IMR-90 (cell line): Measurements from ENCODE around the gene PKNOX1. TPM values are rescaled to one million over a fixed set of nuclear protein-coding genes. Genes with fewer than 3 reads are reported as not detected.

Source experiments
- ATAC-seq: fragments of 200-7000 bp; cut with Tn5 transposase; 2 replicates; pipeline ENCODE4 v1.9.1; 2020; ENCODE audit warnings: low read depth, mild to moderate bottlenecking, moderate library complexity
- BruUV-seq: library from RNA; stranded (reverse); fragments of 400-500 nt; replicated peaks from 2 replicates; lab custom pipeline; 2021; lab: Mats Ljungman, UMichigan
- CTCF ChIA-PET: fragments of 300-600 bp; formaldehyde crosslinking; extraction: SDS; loops from one replicate; lab custom pipeline; 2021; ENCODE audit warnings: antibody characterized with exemption; lab: Yijun Ruan, JAX
- POLR2A ChIA-PET: fragments of 300-600 bp; sonication (Branson Sonifier 250); formaldehyde crosslinking; loops from one replicate; lab custom pipeline; 2022; ENCODE audit warnings: antibody characterized with exemption; ENCODE audit not compliant: unreplicated experiment; lab: Charles Lee
- DNase-seq: peaks from one replicate; pipeline ENCODE4 v3.0.0; 2013
- H2AFZ ChIP-seq: replicated peaks from 2 replicates; pipeline ENCODE3; 2013; ENCODE audit warnings: low read length, mild to moderate bottlenecking; ENCODE audit not compliant: poor library complexity
- H2AK5ac ChIP-seq: 2 replicates; pipeline ENCODE4 v1.6.1; 2013; ENCODE audit warnings: low read depth, low read length, inconsistent platforms
- H2AK9ac ChIP-seq: replicated peaks from 2 replicates; pipeline ENCODE3; 2013; ENCODE audit warnings: mild to moderate bottlenecking, low read depth, low read length, moderate library complexity; ENCODE audit not compliant: poor library complexity
- H2BK120ac ChIP-seq: 2 replicates; pipeline ENCODE4 v1.6.1; 2013; ENCODE audit warnings: low read depth, low read length, inconsistent platforms
- H2BK15ac ChIP-seq: 3 replicates; pipeline ENCODE4 v1.6.1; 2013; ENCODE audit warnings: low read depth, low read length, inconsistent platforms
- H2BK20ac ChIP-seq: 2 replicates; pipeline ENCODE4 v1.6.1; 2013; ENCODE audit warnings: low read depth, mild to moderate bottlenecking, inconsistent platforms, low read length, moderate library complexity
- H2BK5ac ChIP-seq: 2 replicates; pipeline ENCODE4 v1.6.1; 2013; ENCODE audit warnings: mild to moderate bottlenecking, low read depth, low read length, inconsistent platforms; ENCODE audit not compliant: poor library complexity, severe bottlenecking
- H3K14ac ChIP-seq: replicated peaks from 2 replicates; pipeline ENCODE4 v1.6.1; 2013; ENCODE audit warnings: low read depth, low read length, inconsistent platforms
- H3K18ac ChIP-seq: 2 replicates; pipeline ENCODE4 v1.6.1; 2013; ENCODE audit warnings: low read depth, low read length, control low read depth
- H3K23ac ChIP-seq: 2 replicates; pipeline ENCODE4 v1.6.1; 2013; ENCODE audit warnings: low read depth, low read length, inconsistent platforms
- H3K27ac ChIP-seq: 2 replicates; pipeline ENCODE4 v1.5.1; 2013; ENCODE audit warnings: mild to moderate bottlenecking, control low read depth, low read length; ENCODE audit not compliant: insufficient read depth
- H3K27me3 ChIP-seq: 2 replicates; pipeline ENCODE4 v1.6.1; 2013; ENCODE audit warnings: low read length; ENCODE audit not compliant: control insufficient read depth, insufficient read depth
- H3K36me3 ChIP-seq: 2 replicates; pipeline ENCODE4 v1.6.1; 2013; ENCODE audit warnings: low read length, mixed read lengths; ENCODE audit not compliant: control insufficient read depth, insufficient read depth
- H3K4ac ChIP-seq: 2 replicates; pipeline ENCODE4 v1.6.1; 2013; ENCODE audit warnings: low read depth, low read length, inconsistent platforms
- H3K4me1 ChIP-seq: 2 replicates; pipeline ENCODE4 v1.6.1; 2013; ENCODE audit warnings: low read length, mixed read lengths; ENCODE audit not compliant: control insufficient read depth, insufficient read depth
- H3K4me2 ChIP-seq: 2 replicates; pipeline ENCODE4 v1.6.1; 2013; ENCODE audit warnings: low read depth, mild to moderate bottlenecking, control low read depth, low read length, moderate library complexity
- H3K4me3 ChIP-seq: 2 replicates; pipeline ENCODE4 v1.5.1; 2013; ENCODE audit warnings: low read depth, mild to moderate bottlenecking, control low read depth, low read length, moderate library complexity; ENCODE audit not compliant: insufficient read depth
- H3K56ac ChIP-seq: 2 replicates; pipeline ENCODE4 v1.6.1; 2013; ENCODE audit warnings: low read length, inconsistent platforms; ENCODE audit not compliant: insufficient read depth; ENCODE audit errors: extremely low read depth
- H3K79me1 ChIP-seq, 2 experiments: 2 replicates each; pipeline ENCODE4 v1.6.1; 2013; ENCODE audit warnings: low read length in 2 of 2, inconsistent platforms in 1 of 2, low read depth in 1 of 2
- H3K9ac ChIP-seq: 2 replicates; pipeline ENCODE4 v1.6.1; 2013; ENCODE audit warnings: low read depth, low read length, control low read depth
- H3K9me1 ChIP-seq: 2 replicates; pipeline ENCODE4 v1.6.1; 2013; ENCODE audit warnings: low read length, inconsistent platforms; ENCODE audit not compliant: insufficient read depth
- H3K9me3 ChIP-seq: 2 replicates; pipeline ENCODE4 v1.6.1; 2013; ENCODE audit warnings: low read length; ENCODE audit not compliant: control insufficient read depth, insufficient read depth
- H4K20me1 ChIP-seq: 2 replicates; pipeline ENCODE4 v1.6.1; 2013; ENCODE audit warnings: low read length, inconsistent platforms; ENCODE audit not compliant: insufficient read depth
- H4K5ac ChIP-seq: 2 replicates; pipeline ENCODE4 v1.6.1; 2013; ENCODE audit warnings: mild to moderate bottlenecking, low read depth, low read length, control low read depth
- H4K8ac ChIP-seq, 2 experiments: 2 replicates each; pipeline ENCODE4 v1.6.1; 2013; ENCODE audit warnings: low read depth in 2 of 2, low read length in 2 of 2, control low read depth in 1 of 2, inconsistent platforms in 1 of 2
- H4K91ac ChIP-seq: 2 replicates; pipeline ENCODE4 v1.6.1; 2013; ENCODE audit warnings: low read depth, low read length, inconsistent platforms; ENCODE audit not compliant: insufficient read depth
- BHLHE40 ChIP-seq: fragments of 150-350 bp; IDR thresholded peaks from 2 replicates; pipeline ENCODE4 v1.6.1; 2016; ENCODE audit warnings: mild to moderate bottlenecking, low read depth, low read length
- CHD1 ChIP-seq: IDR thresholded peaks from 2 replicates; pipeline ENCODE4 v1.6.1; 2012; ENCODE audit warnings: low read depth, low read length, improper control_type of control experiment
- MXI1 ChIP-seq: IDR thresholded peaks from 2 replicates; pipeline ENCODE4 v1.6.1; 2012; ENCODE audit warnings: low read depth, mild to moderate bottlenecking, low read length, moderate library complexity, borderline replicate concordance
- NFE2L2 ChIP-seq: fragments of 150-350 bp; IDR thresholded peaks from 2 replicates; pipeline ENCODE4 v1.6.1; 2016; ENCODE audit warnings: low read depth, mild to moderate bottlenecking, low read length
- RFX5 ChIP-seq: IDR thresholded peaks from 2 replicates; pipeline ENCODE4 v1.8.0; 2012; ENCODE audit warnings: low read depth, mild to moderate bottlenecking, low read length, moderate library complexity
- SMC3 ChIP-seq: fragments of 150-350 bp; IDR thresholded peaks from 2 replicates; pipeline ENCODE4 v1.6.1; 2016; ENCODE audit warnings: low read depth, mild to moderate bottlenecking, antibody characterized with exemption, low read length, moderate library complexity
- WGBS, 2 experiments: methylation state at CpG; one replicate each; pipeline versions ENCODE4 v1.1.5 to v1.1.7; 2013; ENCODE audit warnings: missing lambda C conversion rate in 2 of 2; ENCODE audit not compliant: insufficient read length in 1 of 2; ENCODE audit errors: extremely low coverage in 2 of 2; 5-methylcytosine and 5-hydroxymethylcytosine counted together
- dilution Hi-C: fragments of 300-500 bp; cut with HindIII; formaldehyde crosslinking; loops from one replicate; pipeline ENCODE4 v1.14.3; 2018; ENCODE audit warnings: low sequenced_read_pairs; ENCODE audit not compliant: unreplicated experiment
- in situ Hi-C: fragments of 300-500 bp; cut with MboI; formaldehyde crosslinking; loops from 3 replicates; pipeline ENCODE4 v1.14.3; 2019; ENCODE audit warnings: low sequenced_read_pairs, inconsistent platforms, mixed read lengths
- intact Hi-C: fragments of 100-400 bp; cut with micrococcal nuclease; formaldehyde crosslinking; loops from 2 replicates; pipeline ENCODE4 v1.10.0; 2022
- polyA plus RNA-seq, 3 experiments: library from polyadenylated mRNA; depleted of rRNA; stranded (reverse); fragments of >200 nt; gene quantifications; 2 replicates each; pipeline ENCODE4 v1.2.3, GENCODE V29; 2012; ENCODE audit warnings: low replicate concordance in 1 of 3
- total RNA-seq: library from RNA; depleted of rRNA; stranded (reverse); fragments of >200 nt; gene quantifications from 2 replicates; pipeline ENCODE4 v1.2.3, GENCODE V29; 2012
- TF ChIP-seq, protein P1 (sequence below): fragments of 150-350 bp; IDR thresholded peaks from 2 replicates; pipeline ENCODE4 v1.6.1; 2017; ENCODE audit warnings: mild to moderate bottlenecking, antibody characterized with exemption, low read length, low read depth
- TF ChIP-seq, protein P2 (sequence below): conservative IDR thresholded peaks from 2 replicates; pipeline ENCODE4 v1.5.1; 2012; ENCODE audit warnings: mild to moderate bottlenecking, low read depth, low read length, improper control_type of control experiment

The PKNOX1 gene
- total and polyA plus RNA-seq, 2 of the 4 experiments (the other 2 are of a cell fraction): 35.0 to 61.0 TPM

DNA sequence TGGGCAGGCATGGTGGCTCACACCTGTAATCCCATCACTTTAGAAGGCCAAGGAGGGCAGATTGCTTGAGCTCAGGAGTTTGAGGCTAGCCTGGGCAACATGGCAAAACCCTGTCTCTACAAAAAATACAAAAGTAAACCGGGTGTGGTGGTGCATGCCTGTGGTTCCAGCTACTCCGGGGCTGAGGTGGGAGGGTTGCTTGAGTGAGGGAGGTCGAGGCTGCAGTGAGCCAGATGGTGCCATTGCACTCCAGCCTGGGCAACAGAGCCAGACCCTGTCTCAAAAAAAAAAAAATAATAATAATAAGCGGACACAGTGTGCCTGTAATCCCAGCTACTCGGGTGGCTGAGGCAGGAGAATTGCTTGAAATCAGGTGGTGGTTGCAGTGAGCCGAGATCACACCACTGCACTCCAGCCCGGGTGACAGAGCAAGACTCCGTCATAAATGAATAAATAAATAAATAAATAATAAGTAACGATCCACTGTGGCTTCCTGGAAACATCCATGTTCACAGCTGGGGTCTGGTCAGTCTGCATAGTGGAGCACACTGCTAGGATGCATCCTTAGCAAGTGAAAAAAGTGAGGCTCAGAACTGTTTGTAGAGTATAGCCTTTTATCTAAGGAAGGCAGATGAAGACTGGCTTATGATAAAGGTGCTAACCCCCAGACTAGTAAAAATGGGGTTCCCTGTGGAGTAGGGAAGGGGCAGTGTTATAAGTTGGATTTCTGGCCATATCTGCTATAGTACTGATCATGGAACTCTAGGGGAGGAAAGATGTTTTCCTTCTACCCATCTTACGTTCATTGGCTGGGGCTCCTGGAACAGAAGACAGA, 15.7 kb downstream of the PKNOX1 start:
- H4K91ac ChIP-seq: peak overlapping the region; percentile 50; the same call in 1 of the 2 replicates
- H3K27me3 ChIP-seq: no peaks in the 10 kb centered on the region
- H3K4me2 ChIP-seq: no peak overlapping the region
- DNase-seq: no peak
- H3K9me3 ChIP-seq: no peaks in the 10 kb centered on the region
- CTCF ChIA-PET: no interaction called here
- peak overlapping the region; percentile 37 to 53; a peak in 3 of 4 replicates for H4K8ac ChIP-seq
- WGBS, 2 experiments: no CpG with 5 or more reads among the region's 10 CpGs
- H4K5ac ChIP-seq: peak overlapping the region; percentile 35; the same call in 1 of the 2 replicates
- no peak overlapping the region for H3K56ac ChIP-seq
- H3K14ac ChIP-seq: peak overlapping the region; percentile 68; the same call in 1 of the 2 replicates
- H3K23ac ChIP-seq: peak overlapping the region; percentile 28; the same call in 1 of the 2 replicates
- peak overlapping the region; percentile 98 for H2BK5ac ChIP-seq
- no peak overlapping the region for H3K9ac ChIP-seq
- H2AK5ac ChIP-seq: peak overlapping the region; percentile 80
- H2AK9ac ChIP-seq: no peak overlapping the region
- no TSS peak for BruUV-seq
- H3K18ac ChIP-seq: peak overlapping the region; percentile 72
- H3K36me3 ChIP-seq: no peaks in the 10 kb centered on the region
- dilution Hi-C loops (no loop called here), in situ Hi-C loops (no loop called here), intact Hi-C loops (no loop called here)
- no peak overlapping the region for H2AFZ ChIP-seq
- H2BK20ac ChIP-seq: peak overlapping the region; percentile 75
- peaks cover 33% of the 10 kb centered on the region for H3K4me1 ChIP-seq
- POLR2A ChIA-PET: no interaction called here
- peak overlapping the region; percentile 92 for H2BK120ac ChIP-seq
- TF ChIP-seq NFE2L2 (no peak), RFX5 (no peak), MXI1 (no peak), SMC3 (no peak), CHD1 (no peak), BHLHE40 (no peak)
- TF ChIP-seq, protein P1, sequence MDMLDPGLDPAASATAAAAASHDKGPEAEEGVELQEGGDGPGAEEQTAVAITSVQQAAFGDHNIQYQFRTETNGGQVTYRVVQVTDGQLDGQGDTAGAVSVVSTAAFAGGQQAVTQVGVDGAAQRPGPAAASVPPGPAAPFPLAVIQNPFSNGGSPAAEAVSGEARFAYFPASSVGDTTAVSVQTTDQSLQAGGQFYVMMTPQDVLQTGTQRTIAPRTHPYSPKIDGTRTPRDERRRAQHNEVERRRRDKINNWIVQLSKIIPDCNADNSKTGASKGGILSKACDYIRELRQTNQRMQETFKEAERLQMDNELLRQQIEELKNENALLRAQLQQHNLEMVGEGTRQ: no peak
- TF ChIP-seq, protein P2, sequence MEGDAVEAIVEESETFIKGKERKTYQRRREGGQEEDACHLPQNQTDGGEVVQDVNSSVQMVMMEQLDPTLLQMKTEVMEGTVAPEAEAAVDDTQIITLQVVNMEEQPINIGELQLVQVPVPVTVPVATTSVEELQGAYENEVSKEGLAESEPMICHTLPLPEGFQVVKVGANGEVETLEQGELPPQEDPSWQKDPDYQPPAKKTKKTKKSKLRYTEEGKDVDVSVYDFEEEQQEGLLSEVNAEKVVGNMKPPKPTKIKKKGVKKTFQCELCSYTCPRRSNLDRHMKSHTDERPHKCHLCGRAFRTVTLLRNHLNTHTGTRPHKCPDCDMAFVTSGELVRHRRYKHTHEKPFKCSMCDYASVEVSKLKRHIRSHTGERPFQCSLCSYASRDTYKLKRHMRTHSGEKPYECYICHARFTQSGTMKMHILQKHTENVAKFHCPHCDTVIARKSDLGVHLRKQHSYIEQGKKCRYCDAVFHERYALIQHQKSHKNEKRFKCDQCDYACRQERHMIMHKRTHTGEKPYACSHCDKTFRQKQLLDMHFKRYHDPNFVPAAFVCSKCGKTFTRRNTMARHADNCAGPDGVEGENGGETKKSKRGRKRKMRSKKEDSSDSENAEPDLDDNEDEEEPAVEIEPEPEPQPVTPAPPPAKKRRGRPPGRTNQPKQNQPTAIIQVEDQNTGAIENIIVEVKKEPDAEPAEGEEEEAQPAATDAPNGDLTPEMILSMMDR: no peak
- H3K79me1 ChIP-seq: peaks cover 44 to 75% of the 10 kb centered on the region in 2 experiments
- ATAC-seq: no peak
- H4K20me1 ChIP-seq: no peaks in the 10 kb centered on the region
- H3K4me3 ChIP-seq: no peak overlapping the region
- H3K4ac ChIP-seq: peak overlapping the region; percentile 82
- H3K27ac ChIP-seq: peak overlapping the region; percentile 40
- peaks cover 30% of the 10 kb centered on the region for H3K9me1 ChIP-seq
- H2BK15ac ChIP-seq: peak overlapping the region; percentile 73; the same call in 2 of the 3 replicates
